Activated CD8-positive, alpha-beta memory T cell treated with anti-CD3 and anti-CD28 coated beads, Interleukin-2, amount 50 U/mL, for 24 hours (primary cell): ENCODE data around the gene KCNJ12.
"Not testable (repeated sequence)": the region's sequence is repeated elsewhere in the genome, so short reads cannot be mapped to it uniquely, and the experiment has no call there.

ENCODE experiments used
- DNase-seq: peaks from one replicate; pipeline ENCODE4 v3.0.0-alpha.2; 2020; ENCODE audit errors: extremely low read depth

Gene KCNJ12

GRCh38 chr17:21349358-21350050 lies 26.7 kb upstream of the KCNJ12 start:
- DNase-seq, result not testable (repeated sequence)

GRCh38 chr17:21350495-21350894 lies 25.7 kb upstream of the KCNJ12 start:
- not testable (repeated sequence) for DNase-seq

GRCh38 chr17:21351366-21352065 lies 24.6 kb upstream of the KCNJ12 start:
- DNase-seq, result no peak

GRCh38 chr17:21352221-21352980 lies 23.8 kb upstream of the KCNJ12 start:
- no peak for DNase-seq

GRCh38 chr17:21352981-21353265 lies 23.2 kb upstream of the KCNJ12 start:
- DNase-seq, result no peak

GRCh38 chr17:21353326-21354010 lies 22.7 kb upstream of the KCNJ12 start:
- DNase-seq, result no peak

- DNase-seq, result no peak
Measured at GRCh38 chr17:21354796-21355385, 21.3 kb upstream of the KCNJ12 start.

GRCh38 chr17:21355586-21355985 lies 20.6 kb upstream of the KCNJ12 start:
- DNase-seq, result no peak

GRCh38 chr17:21356537-21357127 lies 19.5 kb upstream of the KCNJ12 start:
- DNase-seq, result no peak

- no peak for DNase-seq
Measured at GRCh38 chr17:21357281-21357680, 18.9 kb upstream of the KCNJ12 start.

GRCh38 chr17:21357696-21358656 lies 18.2 kb upstream of the KCNJ12 start:
- DNase-seq, result no peak

- no peak for DNase-seq
Measured at GRCh38 chr17:21358682-21359482, 17.3 kb upstream of the KCNJ12 start.

GRCh38 chr17:21359483-21359840 lies 16.7 kb upstream of the KCNJ12 start:
- DNase-seq, result no peak

GRCh38 chr17:21360048-21360447 lies 16.1 kb upstream of the KCNJ12 start:
- no peak for DNase-seq

- DNase-seq, result no peak
Measured at GRCh38 chr17:21361020-21361809, 14.9 kb upstream of the KCNJ12 start.

- DNase-seq, result no peak
Measured at GRCh38 chr17:21362331-21362931, 13.7 kb upstream of the KCNJ12 start.

GRCh38 chr17:21363776-21364642 lies 12.1 kb upstream of the KCNJ12 start:
- DNase-seq, result no peak
